Neural progenitor cell (in vitro differentiated cells): ENCODE measurements around the gene MYOM1. TPM values are rescaled to one million over a fixed set of nuclear protein-coding genes. Genes with fewer than 3 reads are reported as not detected.

Source experiments
- DNase-seq: peaks from one replicate; pipeline ENCODE4 v3.0.0-alpha.2; 2016; ENCODE audit warnings: low spot score
- H2AFZ ChIP-seq: fragments of 200-600 bp; sonication (generic); replicated peaks from 2 replicates; pipeline ENCODE4 v1.6.1; 2016; ENCODE audit warnings: antibody characterized with exemption
- H3F3A ChIP-seq: fragments of 200-600 bp; sonication (generic); 2 replicates; pipeline ENCODE4 v1.6.1; 2016; ENCODE audit warnings: antibody characterized with exemption, low read depth
- H3K27ac ChIP-seq: fragments of 200-600 bp; sonication (generic); 2 replicates; pipeline ENCODE4 v1.5.1; 2016; ENCODE audit warnings: mild to moderate bottlenecking
- H3K27me3 ChIP-seq: fragments of 200-600 bp; sonication (generic); 2 replicates; pipeline ENCODE4 v1.6.1; 2016; ENCODE audit warnings: mild to moderate bottlenecking, moderate library complexity
- H3K36me3 ChIP-seq: fragments of 200-600 bp; sonication (generic); 2 replicates; pipeline ENCODE4 v1.5.1; 2016
- H3K4me1 ChIP-seq: fragments of 200-600 bp; sonication (generic); 2 replicates; pipeline ENCODE4 v1.6.1; 2016; ENCODE audit warnings: mixed run types
- H3K4me2 ChIP-seq: fragments of 200-600 bp; sonication (generic); 2 replicates; pipeline ENCODE4 v1.6.1; 2016
- H3K4me3 ChIP-seq: fragments of 200-600 bp; sonication (generic); 2 replicates; pipeline ENCODE4 v1.5.1; 2016
- H3K79me2 ChIP-seq: fragments of 200-600 bp; sonication (generic); 2 replicates; pipeline ENCODE4 v1.6.1; 2016; ENCODE audit warnings: low read depth
- H3K9ac ChIP-seq: fragments of 200-600 bp; sonication (generic); 2 replicates; pipeline ENCODE4 v1.6.1; 2016
- H3K9me3 ChIP-seq: fragments of 200-600 bp; sonication (generic); 2 replicates; pipeline ENCODE4 v1.5.1; 2016; ENCODE audit warnings: low read depth
- H4K20me1 ChIP-seq: fragments of 200-600 bp; sonication (generic); 2 replicates; pipeline ENCODE4 v1.6.1; 2016; ENCODE audit warnings: low read depth
- H3K27ac Mint-ChIP-seq: 3 replicates; pipeline ENCODE4 v1.8.0; 2021; ENCODE audit warnings: mixed read lengths
- H3K27me3 Mint-ChIP-seq: 2 replicates; pipeline ENCODE4 v1.8.0; 2022; ENCODE audit warnings: low read depth, mild to moderate bottlenecking, inconsistent platforms, moderate library complexity, mixed read lengths; ENCODE audit not compliant: insufficient read depth
- H3K36me3 Mint-ChIP-seq: 3 replicates; pipeline ENCODE4 v1.8.0; 2021; ENCODE audit warnings: mixed read lengths
- H3K4me1 Mint-ChIP-seq: 3 replicates; pipeline ENCODE4 v1.8.0; 2021; ENCODE audit warnings: mixed read lengths
- H3K4me3 Mint-ChIP-seq: 3 replicates; pipeline ENCODE4 v1.8.0; 2021; ENCODE audit warnings: mild to moderate bottlenecking, moderate library complexity, mixed read lengths
- H3K9me3 Mint-ChIP-seq: 3 replicates; pipeline ENCODE4 v1.8.0; 2020; ENCODE audit warnings: mixed read lengths
- EZH2 ChIP-seq: fragments of 200-600 bp; sonication (generic); IDR thresholded peaks from 2 replicates; pipeline ENCODE4 v1.6.1; 2017; ENCODE audit warnings: antibody characterized with exemption, mild to moderate bottlenecking, moderate library complexity
- EZH2phosphoT487 ChIP-seq: fragments of 200-600 bp; sonication (generic); IDR thresholded peaks from 2 replicates; pipeline ENCODE4 v1.6.1; 2017; ENCODE audit warnings: antibody characterized with exemption
- total RNA-seq: library from RNA; depleted of rRNA; stranded (reverse); fragments of >200 nt; gene quantifications from 2 replicates; pipeline ENCODE4 v1.2.3, GENCODE V29; 2015; ENCODE audit warnings: low replicate concordance
- TF ChIP-seq, protein P1 (sequence below): fragments of 200-600 bp; sonication (generic); IDR thresholded peaks from 2 replicates; pipeline ENCODE4 v1.5.1; 2017; ENCODE audit warnings: antibody characterized with exemption, mild to moderate bottlenecking

MYOM1 gene
- total RNA-seq, 1 donor from 2014 or later: 0.45 TPM

DNA sequence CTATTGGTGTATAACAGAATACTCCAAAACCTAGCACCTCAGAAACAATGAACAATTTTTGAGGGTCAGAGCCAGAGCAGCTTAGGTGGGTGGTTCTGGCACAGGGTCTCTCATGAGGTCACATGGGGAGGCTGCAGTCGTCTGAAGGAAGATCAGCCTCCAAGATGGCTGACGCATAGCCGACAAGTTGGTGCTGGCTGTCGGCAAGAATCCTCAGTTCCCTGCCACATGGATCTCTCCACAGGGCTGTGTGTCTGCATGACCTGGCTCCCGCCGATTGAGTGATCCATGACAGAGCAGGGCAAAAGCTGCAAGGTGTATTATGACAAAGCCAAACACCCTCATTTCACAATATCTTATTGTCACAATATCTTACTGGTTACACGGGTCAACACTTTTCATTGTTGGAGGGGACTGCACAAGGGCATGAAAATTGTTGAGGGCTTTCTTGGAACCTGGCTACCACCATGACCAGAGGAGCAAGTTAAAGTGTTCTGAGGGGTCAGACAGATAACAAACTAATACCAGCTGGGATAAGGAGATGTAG is 46.4 kb upstream of the MYOM1 start:
- no peak for TF ChIP-seq EZH2phosphoT487
- TF ChIP-seq EZH2: no peak
- TF ChIP-seq, protein P1, sequence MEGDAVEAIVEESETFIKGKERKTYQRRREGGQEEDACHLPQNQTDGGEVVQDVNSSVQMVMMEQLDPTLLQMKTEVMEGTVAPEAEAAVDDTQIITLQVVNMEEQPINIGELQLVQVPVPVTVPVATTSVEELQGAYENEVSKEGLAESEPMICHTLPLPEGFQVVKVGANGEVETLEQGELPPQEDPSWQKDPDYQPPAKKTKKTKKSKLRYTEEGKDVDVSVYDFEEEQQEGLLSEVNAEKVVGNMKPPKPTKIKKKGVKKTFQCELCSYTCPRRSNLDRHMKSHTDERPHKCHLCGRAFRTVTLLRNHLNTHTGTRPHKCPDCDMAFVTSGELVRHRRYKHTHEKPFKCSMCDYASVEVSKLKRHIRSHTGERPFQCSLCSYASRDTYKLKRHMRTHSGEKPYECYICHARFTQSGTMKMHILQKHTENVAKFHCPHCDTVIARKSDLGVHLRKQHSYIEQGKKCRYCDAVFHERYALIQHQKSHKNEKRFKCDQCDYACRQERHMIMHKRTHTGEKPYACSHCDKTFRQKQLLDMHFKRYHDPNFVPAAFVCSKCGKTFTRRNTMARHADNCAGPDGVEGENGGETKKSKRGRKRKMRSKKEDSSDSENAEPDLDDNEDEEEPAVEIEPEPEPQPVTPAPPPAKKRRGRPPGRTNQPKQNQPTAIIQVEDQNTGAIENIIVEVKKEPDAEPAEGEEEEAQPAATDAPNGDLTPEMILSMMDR: no peak
- H3K4me3 Mint-ChIP-seq: no peak overlapping the region
- Histone ChIP-seq H2AFZ (no peak overlapping the region), H3K9me3 (no peaks in the 10 kb centered on the region), H3K27me3 (no peaks in the 10 kb centered on the region), H3K4me2 (no peak overlapping the region), H3K4me3 (no peak overlapping the region), H3K27ac (no peak overlapping the region), H3K79me2 (peaks cover 93% of the 10 kb centered on the region), H3K36me3 (no peaks in the 10 kb centered on the region), H4K20me1 (peaks cover 65% of the 10 kb centered on the region), H3K9ac (no peak overlapping the region), H3F3A (peaks cover 7% of the 10 kb centered on the region), H3K4me1 (peaks cover 10% of the 10 kb centered on the region)
- no peaks in the 10 kb centered on the region for H3K36me3 Mint-ChIP-seq
- H3K27ac Mint-ChIP-seq: no peak overlapping the region
- no peaks in the 10 kb centered on the region for H3K9me3 Mint-ChIP-seq
- DNase-seq: no peak
- peaks cover 27% of the 10 kb centered on the region for H3K4me1 Mint-ChIP-seq
- no peaks in the 10 kb centered on the region for H3K27me3 Mint-ChIP-seq

DNA sequence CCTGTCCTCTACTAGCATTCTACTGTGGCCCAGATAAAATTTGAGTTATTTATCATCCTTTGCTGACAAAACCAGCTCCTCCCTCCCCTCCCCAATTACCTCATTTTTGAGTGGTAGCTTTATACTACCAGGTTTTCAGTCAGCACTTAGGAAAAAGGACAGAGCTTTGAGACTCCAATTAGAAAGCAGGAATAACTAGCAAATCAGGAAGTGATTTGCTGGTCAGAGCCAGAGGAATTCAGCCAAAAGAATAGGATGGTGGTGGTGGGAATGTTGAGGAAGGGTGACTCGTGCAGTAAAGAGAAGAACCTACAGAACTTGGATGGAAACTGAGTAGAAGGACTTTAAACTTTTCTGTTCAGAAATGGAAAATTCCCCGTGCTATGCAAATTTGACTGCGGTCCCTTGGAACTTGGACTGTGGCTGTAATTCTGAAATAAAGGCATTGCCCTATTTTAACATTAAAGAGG is 45.8 kb upstream of the MYOM1 start:
- Histone ChIP-seq H3K4me3 (no peak overlapping the region), H3F3A (peaks cover 12% of the 10 kb centered on the region), H3K36me3 (no peaks in the 10 kb centered on the region), H3K27me3 (no peaks in the 10 kb centered on the region), H4K20me1 (peaks cover 65% of the 10 kb centered on the region), H3K4me2 (no peak overlapping the region), H2AFZ (no peak overlapping the region), H3K9ac (no peak overlapping the region), H3K9me3 (no peaks in the 10 kb centered on the region), H3K4me1 (peaks cover 15% of the 10 kb centered on the region), H3K79me2 (peaks cover 93% of the 10 kb centered on the region), H3K27ac (no peak overlapping the region)
- Mint-ChIP-seq H3K36me3 (no peaks in the 10 kb centered on the region), H3K4me1 (peaks cover 33% of the 10 kb centered on the region), H3K4me3 (no peak overlapping the region), H3K27ac (no peak overlapping the region), H3K27me3 (no peaks in the 10 kb centered on the region), H3K9me3 (no peaks in the 10 kb centered on the region)
- TF ChIP-seq EZH2 (no peak), EZH2phosphoT487 (no peak)
- TF ChIP-seq, protein P1: no peak
- DNase-seq: peak; percentile 17

DNA sequence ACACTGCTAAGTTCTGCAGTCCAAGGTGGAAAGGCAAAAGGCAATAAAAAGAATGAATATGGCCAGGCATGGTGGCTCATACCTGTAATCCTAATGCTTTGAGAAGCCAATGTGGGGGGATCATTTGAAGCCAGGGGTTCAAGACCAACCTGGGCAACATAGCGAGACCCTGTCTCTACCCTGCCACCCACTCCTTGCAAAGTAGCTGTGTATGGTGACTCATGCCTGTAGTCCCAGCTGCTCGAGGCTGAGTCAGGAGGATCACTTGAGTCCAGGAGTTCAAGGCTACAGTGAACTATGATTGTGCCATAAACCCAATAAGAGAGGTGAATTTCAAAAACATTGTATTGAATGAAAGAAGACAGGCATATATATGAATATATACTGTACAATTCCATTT is 44.6 kb upstream of the MYOM1 start:
- no peaks in the 10 kb centered on the region for H3K27me3 Mint-ChIP-seq
- TF ChIP-seq, protein P1: no peak
- TF ChIP-seq EZH2 (no peak), EZH2phosphoT487 (no peak)
- H3K36me3 Mint-ChIP-seq: no peaks in the 10 kb centered on the region
- peaks cover 15% of the 10 kb centered on the region for H3F3A ChIP-seq
- H3K27ac ChIP-seq: no peak overlapping the region
- H3K27ac Mint-ChIP-seq: no peak overlapping the region
- H3K4me1 ChIP-seq: peaks cover 18% of the 10 kb centered on the region
- H4K20me1 ChIP-seq: peaks cover 65% of the 10 kb centered on the region
- DNase-seq: no peak
- H3K27me3 ChIP-seq: no peaks in the 10 kb centered on the region
- H3K4me3 ChIP-seq: no peak overlapping the region
- H3K9me3 Mint-ChIP-seq: no peaks in the 10 kb centered on the region
- peaks cover 36% of the 10 kb centered on the region for H3K4me1 Mint-ChIP-seq
- peak overlapping the region; percentile 22 for H3K4me3 Mint-ChIP-seq
- peaks cover 81% of the 10 kb centered on the region for H3K79me2 ChIP-seq
- no peaks in the 10 kb centered on the region for H3K36me3 ChIP-seq
- no peak overlapping the region for H3K4me2 ChIP-seq
- H3K9ac ChIP-seq: no peak overlapping the region
- H3K9me3 ChIP-seq: no peaks in the 10 kb centered on the region
- no peak overlapping the region for H2AFZ ChIP-seq
